ENCODE results near the gene UTP4. TPM values are rescaled to one million over a fixed set of nuclear protein-coding genes. Genes with fewer than 3 reads are reported as not detected.

UTP4 gene
- total RNA-seq, 1 experiment from 2014 or later = 61.7 TPM

DNA sequence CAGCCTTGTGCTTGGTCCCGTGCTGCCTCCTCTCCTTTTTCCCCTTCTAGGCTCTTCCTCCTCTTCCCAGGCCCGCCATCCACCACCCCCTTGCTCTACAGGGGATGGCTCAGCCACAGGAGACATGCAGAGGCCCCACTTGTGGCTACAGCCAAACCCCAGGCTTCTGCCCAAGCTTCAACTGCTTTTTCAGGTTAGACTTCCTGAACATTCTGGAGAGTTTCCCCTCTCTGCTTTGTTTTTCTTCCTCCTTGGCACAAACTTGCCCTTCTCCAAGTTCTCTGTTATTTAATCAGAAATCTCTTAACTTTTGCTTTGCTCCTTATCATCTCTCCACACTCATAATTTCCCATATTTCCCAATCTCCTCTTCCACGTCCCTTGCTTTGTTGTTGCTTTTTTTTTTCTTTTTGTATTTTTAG lies 45.3 kb upstream of the UTP4 start:
- POLR2A ChIA-PET = no interaction called here
- CTCF ChIA-PET = no interaction called here
- in situ Hi-C loops (cut with HindIII; ENCODE audit: low pct_unique_long_range_greater_than_20kb, low sequenced_read_pairs) = no loop called here
- BruUV-seq (replicated peaks) = no TSS peak
- no peaks in the 10 kb centered on the region for H3K27me3 ChIP-seq (ENCODE audit: control insufficient read depth, insufficient read depth, low read length)
- H3K27ac ChIP-seq (ENCODE audit: low read length) = no peak overlapping the region
- TF ChIP-seq SIN3A (IDR thresholded peaks at IDR 0.05; ENCODE audit: borderline replicate concordance, insufficient read depth, low read depth, low read length) (no peak), TCF7L2 (IDR thresholded peaks at IDR 0.05; ENCODE audit: low read depth, low read length) (no peak), POLR2AphosphoS5 (IDR thresholded peaks at IDR 0.05; ENCODE audit: low read depth, low read length) (no peak)
- TF ChIP-seq, protein P1, sequence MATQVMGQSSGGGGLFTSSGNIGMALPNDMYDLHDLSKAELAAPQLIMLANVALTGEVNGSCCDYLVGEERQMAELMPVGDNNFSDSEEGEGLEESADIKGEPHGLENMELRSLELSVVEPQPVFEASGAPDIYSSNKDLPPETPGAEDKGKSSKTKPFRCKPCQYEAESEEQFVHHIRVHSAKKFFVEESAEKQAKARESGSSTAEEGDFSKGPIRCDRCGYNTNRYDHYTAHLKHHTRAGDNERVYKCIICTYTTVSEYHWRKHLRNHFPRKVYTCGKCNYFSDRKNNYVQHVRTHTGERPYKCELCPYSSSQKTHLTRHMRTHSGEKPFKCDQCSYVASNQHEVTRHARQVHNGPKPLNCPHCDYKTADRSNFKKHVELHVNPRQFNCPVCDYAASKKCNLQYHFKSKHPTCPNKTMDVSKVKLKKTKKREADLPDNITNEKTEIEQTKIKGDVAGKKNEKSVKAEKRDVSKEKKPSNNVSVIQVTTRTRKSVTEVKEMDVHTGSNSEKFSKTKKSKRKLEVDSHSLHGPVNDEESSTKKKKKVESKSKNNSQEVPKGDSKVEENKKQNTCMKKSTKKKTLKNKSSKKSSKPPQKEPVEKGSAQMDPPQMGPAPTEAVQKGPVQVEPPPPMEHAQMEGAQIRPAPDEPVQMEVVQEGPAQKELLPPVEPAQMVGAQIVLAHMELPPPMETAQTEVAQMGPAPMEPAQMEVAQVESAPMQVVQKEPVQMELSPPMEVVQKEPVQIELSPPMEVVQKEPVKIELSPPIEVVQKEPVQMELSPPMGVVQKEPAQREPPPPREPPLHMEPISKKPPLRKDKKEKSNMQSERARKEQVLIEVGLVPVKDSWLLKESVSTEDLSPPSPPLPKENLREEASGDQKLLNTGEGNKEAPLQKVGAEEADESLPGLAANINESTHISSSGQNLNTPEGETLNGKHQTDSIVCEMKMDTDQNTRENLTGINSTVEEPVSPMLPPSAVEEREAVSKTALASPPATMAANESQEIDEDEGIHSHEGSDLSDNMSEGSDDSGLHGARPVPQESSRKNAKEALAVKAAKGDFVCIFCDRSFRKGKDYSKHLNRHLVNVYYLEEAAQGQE (IDR thresholded peaks at IDR 0.05; ENCODE audit: insufficient read depth in 1 of 2, low read depth in 2 of 2, low read length in 1 of 2) = no peak
- TF ChIP-seq, protein P2, sequence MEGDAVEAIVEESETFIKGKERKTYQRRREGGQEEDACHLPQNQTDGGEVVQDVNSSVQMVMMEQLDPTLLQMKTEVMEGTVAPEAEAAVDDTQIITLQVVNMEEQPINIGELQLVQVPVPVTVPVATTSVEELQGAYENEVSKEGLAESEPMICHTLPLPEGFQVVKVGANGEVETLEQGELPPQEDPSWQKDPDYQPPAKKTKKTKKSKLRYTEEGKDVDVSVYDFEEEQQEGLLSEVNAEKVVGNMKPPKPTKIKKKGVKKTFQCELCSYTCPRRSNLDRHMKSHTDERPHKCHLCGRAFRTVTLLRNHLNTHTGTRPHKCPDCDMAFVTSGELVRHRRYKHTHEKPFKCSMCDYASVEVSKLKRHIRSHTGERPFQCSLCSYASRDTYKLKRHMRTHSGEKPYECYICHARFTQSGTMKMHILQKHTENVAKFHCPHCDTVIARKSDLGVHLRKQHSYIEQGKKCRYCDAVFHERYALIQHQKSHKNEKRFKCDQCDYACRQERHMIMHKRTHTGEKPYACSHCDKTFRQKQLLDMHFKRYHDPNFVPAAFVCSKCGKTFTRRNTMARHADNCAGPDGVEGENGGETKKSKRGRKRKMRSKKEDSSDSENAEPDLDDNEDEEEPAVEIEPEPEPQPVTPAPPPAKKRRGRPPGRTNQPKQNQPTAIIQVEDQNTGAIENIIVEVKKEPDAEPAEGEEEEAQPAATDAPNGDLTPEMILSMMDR (IDR thresholded peaks at IDR 0.05) = no peak
- H3K4me3 ChIP-seq (ENCODE audit: low read depth in 2 of 2, low read length in 2 of 2) = no peak overlapping the region
- DNase-seq (ENCODE audit: low read depth, low spot score) (no peak), ATAC-seq (no peak)
- intact Hi-C loops (cut with micrococcal nuclease; ENCODE audit: unreplicated experiment) = no loop called here
- no peaks in the 10 kb centered on the region for H3K9me3 ChIP-seq (ENCODE audit: control insufficient read depth, insufficient read depth, low read depth, low read length)
- H3K4me1 ChIP-seq (ENCODE audit: control insufficient read depth, insufficient read depth, low read length) = peaks cover 13% of the 10 kb centered on the region; the same call in 1 of the 2 replicates
- no peaks in the 10 kb centered on the region for H3K36me3 ChIP-seq (ENCODE audit: control insufficient read depth, insufficient read depth, low read length)

DNA sequence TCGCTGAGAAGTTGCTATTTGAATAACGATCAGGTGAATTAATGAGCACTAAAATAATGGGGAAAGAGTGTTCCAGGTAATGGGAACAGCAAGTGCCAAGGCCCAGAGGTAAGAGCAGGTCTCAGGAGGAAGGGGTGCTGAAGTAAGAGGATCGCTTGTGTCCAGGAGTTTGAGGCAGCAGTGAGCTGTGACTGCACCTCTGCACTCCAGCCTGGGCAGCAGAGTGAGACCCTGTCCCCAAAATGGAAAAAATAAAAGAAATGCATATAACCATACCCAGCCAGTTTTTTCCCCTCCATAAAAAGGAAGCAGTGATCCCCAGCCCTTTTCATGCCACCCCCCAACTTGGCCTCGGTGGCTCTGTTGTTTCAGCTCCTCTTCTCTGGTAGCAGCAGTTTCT lies 43.8 kb upstream of the UTP4 start:
- POLR2A ChIA-PET = no interaction called here
- Histone ChIP-seq H3K4me3 (ENCODE audit: low read depth in 2 of 2, low read length in 2 of 2) (no peak overlapping the region), H3K9me3 (ENCODE audit: control insufficient read depth, insufficient read depth, low read depth, low read length) (no peaks in the 10 kb centered on the region), H3K27me3 (ENCODE audit: control insufficient read depth, insufficient read depth, low read length) (no peaks in the 10 kb centered on the region), H3K4me1 (ENCODE audit: control insufficient read depth, insufficient read depth, low read length) (peaks cover 13% of the 10 kb centered on the region; the same call in 1 of the 2 replicates), H3K36me3 (ENCODE audit: control insufficient read depth, insufficient read depth, low read length) (no peaks in the 10 kb centered on the region), H3K27ac (ENCODE audit: low read length) (no peak overlapping the region)
- no peak for ATAC-seq
- DNase-seq (ENCODE audit: low read depth, low spot score) = no peak
- in situ Hi-C loops (cut with HindIII; ENCODE audit: low pct_unique_long_range_greater_than_20kb, low sequenced_read_pairs) = no loop called here
- TF ChIP-seq, protein P1 (IDR thresholded peaks at IDR 0.05; ENCODE audit: insufficient read depth in 1 of 2, low read depth in 2 of 2, low read length in 1 of 2) = no peak
- TF ChIP-seq, protein P2 (IDR thresholded peaks at IDR 0.05) = no peak
- no peak for TF ChIP-seq SIN3A (IDR thresholded peaks at IDR 0.05; ENCODE audit: borderline replicate concordance, insufficient read depth, low read depth, low read length)
- TF ChIP-seq POLR2AphosphoS5 (IDR thresholded peaks at IDR 0.05; ENCODE audit: low read depth, low read length) = no peak
- no peak for TF ChIP-seq TCF7L2 (IDR thresholded peaks at IDR 0.05; ENCODE audit: low read depth, low read length)
- BruUV-seq (replicated peaks) = no TSS peak
- intact Hi-C loops (cut with micrococcal nuclease; ENCODE audit: unreplicated experiment) = no loop called here
- CTCF ChIA-PET = no interaction called here

Measured in Panc1 (cell line).